Measurements from ENCODE around the gene MADCAM1. TPM values are rescaled to one million over a fixed set of nuclear protein-coding genes. Genes with fewer than 3 reads are reported as not detected.
A peak's percentile ranks its signal among the peaks of the same experiment; 100 is the strongest.

The MADCAM1 gene
- total RNA-seq, 2 experiments from 2014 or later, result 0.69 to 2.0 TPM

GRCh38 chr19:485583-486236 lies 10.6 kb upstream of the MADCAM1 start:
- Histone ChIP-seq H2AFZ (ENCODE audit: low read length) (no peak overlapping the region), H3K4me2 (ENCODE audit: low read length) (no peak overlapping the region)
- BruUV-seq (replicated peaks), result no TSS peak

GRCh38 chr19:488505-489417 lies 7.5 kb upstream of the MADCAM1 start:
- H2AFZ ChIP-seq (ENCODE audit: low read length), result peak overlapping the region; percentile 73
- peak; percentile 96 for DNase-seq (ENCODE audit: low spot score)
- TF ChIP-seq CTCF (conservative IDR thresholded peaks at IDR 0.05; ENCODE audit: low read length), result peak; percentile 28; the same call in 1 of the 2 replicates
- no peak for TF ChIP-seq EZH2phosphoT487 (IDR thresholded peaks at IDR 0.05; ENCODE audit: borderline replicate concordance, low read depth, low read length)
- peak overlapping the region; percentile 83 for H3K4me2 ChIP-seq (ENCODE audit: low read length)
- intact Hi-C loops (cut with micrococcal nuclease; ENCODE audit: unreplicated experiment), result loop anchor here (2.0 kb wide), 1 partner anchor 18 kb away; the partner anchor contains the start of gene TPGS1
- ChIA-PET POLR2A (interaction anchor here (0.9 kb wide), 1 partner anchor 17 kb away, joined by 3 read pairs; no protein-coding TSS in a partner anchor), CTCF (ENCODE audit: unreplicated experiment) (no interaction called here)
- H3K79me2 ChIP-seq (ENCODE audit: insufficient read depth, low read depth, low read length), result no peaks in the 10 kb centered on the region
- H3K9me2 ChIP-seq (ENCODE audit: insufficient read depth, low read length), result no peaks in the 10 kb centered on the region
- H3K36me3 ChIP-seq (ENCODE audit: insufficient read depth, low read length), result no peaks in the 10 kb centered on the region
- H3K4me3 ChIP-seq (ENCODE audit: low read depth, low read length, poor library complexity, severe bottlenecking), result peak overlapping the region; percentile 96
- H3K4me1 ChIP-seq (ENCODE audit: insufficient read depth, low read length, poor library complexity, severe bottlenecking), result peaks cover 11% of the 10 kb centered on the region
- peaks cover 4% of the 10 kb centered on the region for H3K9me3 ChIP-seq (ENCODE audit: low read length)
- BruUV-seq (replicated peaks), result TSS peak; percentile 87
- peak overlapping the region; percentile 83 for H3K27ac ChIP-seq (ENCODE audit: low read depth, low read length, poor library complexity, severe bottlenecking)
- no peaks in the 10 kb centered on the region for H4K20me1 ChIP-seq (ENCODE audit: insufficient read depth, low read length)

More at GRCh38 chr19:485583-486236, 10.6 kb upstream of the MADCAM1 start:
- TF ChIP-seq CTCF (conservative IDR thresholded peaks at IDR 0.05; ENCODE audit: low read length), result no peak
- TF ChIP-seq EZH2phosphoT487 (IDR thresholded peaks at IDR 0.05; ENCODE audit: borderline replicate concordance, low read depth, low read length), result no peak
- Histone ChIP-seq H3K4me1 (ENCODE audit: insufficient read depth, low read length, poor library complexity, severe bottlenecking) (peaks cover 11% of the 10 kb centered on the region), H3K27ac (ENCODE audit: low read depth, low read length, poor library complexity, severe bottlenecking) (no peak overlapping the region), H3K9me2 (ENCODE audit: insufficient read depth, low read length) (no peaks in the 10 kb centered on the region), H3K9me3 (ENCODE audit: low read length) (peaks cover 4% of the 10 kb centered on the region; the same call in 1 of the 2 replicates), H3K36me3 (ENCODE audit: insufficient read depth, low read length) (no peaks in the 10 kb centered on the region), H3K4me3 (ENCODE audit: low read depth, low read length, poor library complexity, severe bottlenecking) (no peak overlapping the region), H4K20me1 (ENCODE audit: insufficient read depth, low read length) (no peaks in the 10 kb centered on the region), H3K79me2 (ENCODE audit: insufficient read depth, low read depth, low read length) (no peaks in the 10 kb centered on the region)
- intact Hi-C loops (cut with micrococcal nuclease; ENCODE audit: unreplicated experiment), result no loop called here
- POLR2A ChIA-PET, result no interaction called here
- no peak for DNase-seq (ENCODE audit: low spot score)
- CTCF ChIA-PET (ENCODE audit: unreplicated experiment), result no interaction called here

Data from OCI-LY7 (cell line).